Activated T-helper 17 cell treated with anti-CD3 and anti-CD28 coated beads, Interleukin-2, amount 50 U/mL, for 72 hours (primary cell): ENCODE results near the gene DNAJA2. TPM values are rescaled to one million over a fixed set of nuclear protein-coding genes. Genes with fewer than 3 reads are reported as not detected.
A peak's percentile ranks its signal among the peaks of the same experiment; 100 is the strongest.

Experiments used
- ATAC-seq: fragments of 150-1000 bp; cut with Tn5 transposase; replicated peaks from 2 replicates; pipeline ENCODE4 v1.10.0; 2021; ENCODE audit warnings: mild to moderate bottlenecking, moderate library complexity
- H3K27ac Mint-ChIP-seq: one replicate; pipeline ENCODE4 v1.8.0; 2022; ENCODE audit warnings: mixed read lengths
- H3K27me3 Mint-ChIP-seq: one replicate; pipeline ENCODE4 v1.8.0; 2022; ENCODE audit warnings: mixed read lengths
- H3K36me3 Mint-ChIP-seq: one replicate; pipeline ENCODE4 v1.8.0; 2022; ENCODE audit warnings: low read depth, mild to moderate bottlenecking, mixed read lengths
- H3K4me1 Mint-ChIP-seq: one replicate; pipeline ENCODE4 v1.8.0; 2022; ENCODE audit warnings: mixed read lengths
- H3K4me3 Mint-ChIP-seq: one replicate; pipeline ENCODE4 v1.8.0; 2022; ENCODE audit warnings: mild to moderate bottlenecking, mixed read lengths
- H3K9me3 Mint-ChIP-seq: one replicate; pipeline ENCODE4 v1.8.0; 2022; ENCODE audit warnings: mixed read lengths
- total RNA-seq, 2 donors: library from RNA; stranded (reverse); gene quantifications; one replicate each; pipeline ENCODE4 v1.2.3, GENCODE V29; 2022

DNAJA2 gene
- total RNA-seq, 2 donors from 2014 or later, result 46.2 to 77.9 TPM

DNA sequence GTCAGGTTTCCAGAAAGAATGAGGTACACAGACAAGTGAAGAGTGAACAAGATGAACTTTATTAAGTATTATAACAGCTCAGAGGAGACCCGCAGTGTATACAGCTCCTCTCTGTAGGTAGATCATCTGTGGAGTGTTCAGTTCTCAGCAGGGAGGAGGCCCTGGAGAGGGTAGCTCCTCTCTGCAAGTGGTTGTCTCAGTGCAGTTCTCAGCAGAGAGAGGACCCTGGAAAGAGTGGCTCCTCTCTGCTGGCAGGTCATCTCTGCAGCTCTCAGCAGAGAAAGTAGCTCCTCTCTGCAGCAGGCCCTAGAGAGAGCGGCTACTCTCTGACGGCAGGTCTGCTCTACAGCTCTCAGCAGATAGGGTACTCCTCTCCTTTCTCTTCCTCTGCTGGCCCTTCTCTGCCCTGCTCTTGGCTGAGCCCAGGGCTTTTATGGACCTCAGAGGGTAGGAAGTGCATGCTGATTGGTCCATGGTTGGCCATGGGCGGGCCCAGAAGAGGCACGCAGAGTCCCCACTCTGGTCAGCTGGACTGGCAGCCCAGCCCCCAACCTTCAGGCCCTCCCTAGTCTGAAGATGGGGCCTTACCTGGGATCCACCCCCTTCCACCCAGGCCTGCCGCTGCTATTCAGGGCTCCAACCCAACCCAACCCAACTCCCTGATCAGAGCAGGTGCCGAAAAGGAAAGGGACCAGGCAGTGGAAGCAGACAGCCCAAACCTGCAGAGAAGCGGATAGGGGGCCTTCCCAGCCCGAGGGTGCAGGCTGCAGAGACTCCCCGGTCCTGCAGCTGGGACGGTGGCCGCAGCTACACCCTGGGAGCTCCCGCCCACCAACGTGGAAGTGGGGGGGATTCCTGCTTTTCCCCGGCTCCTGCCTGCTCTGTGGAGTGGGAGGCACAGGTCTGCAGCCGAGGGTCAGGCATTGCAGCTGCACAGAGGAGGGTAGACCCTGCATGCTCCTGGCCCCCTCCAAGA is 18.5 kb upstream of the DNAJA2 start:
- Mint-ChIP-seq H3K9me3 (no peaks in the 10 kb centered on the region), H3K27me3 (no peaks in the 10 kb centered on the region), H3K36me3 (no peaks in the 10 kb centered on the region), H3K4me1 (no peaks in the 10 kb centered on the region), H3K4me3 (no peak overlapping the region), H3K27ac (no peak overlapping the region)
- ATAC-seq, result no peak

DNA sequence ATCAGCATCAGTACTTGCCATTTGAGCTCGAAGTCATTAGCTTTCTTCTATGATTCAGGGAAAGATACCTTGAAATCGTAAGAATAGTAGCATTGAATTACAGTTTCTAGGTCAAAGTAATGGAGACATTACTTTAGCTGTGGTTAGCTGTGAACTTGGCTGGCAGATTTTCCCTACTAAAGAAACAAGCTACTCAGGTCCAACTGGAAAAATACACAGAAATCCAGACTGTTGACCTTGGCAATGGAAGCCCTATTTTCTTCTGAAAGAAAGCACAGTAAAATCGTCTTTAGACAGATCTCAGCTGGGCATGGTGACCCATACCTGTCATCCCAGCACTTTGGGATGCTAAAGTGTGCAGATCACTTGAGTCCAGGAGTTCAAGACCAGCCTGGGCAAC is 13.4 kb upstream of the DNAJA2 start:
- ATAC-seq, result no peak
- Mint-ChIP-seq H3K27me3 (no peaks in the 10 kb centered on the region), H3K36me3 (no peaks in the 10 kb centered on the region), H3K27ac (no peak overlapping the region), H3K4me1 (no peaks in the 10 kb centered on the region), H3K4me3 (no peak overlapping the region), H3K9me3 (no peaks in the 10 kb centered on the region)

DNA sequence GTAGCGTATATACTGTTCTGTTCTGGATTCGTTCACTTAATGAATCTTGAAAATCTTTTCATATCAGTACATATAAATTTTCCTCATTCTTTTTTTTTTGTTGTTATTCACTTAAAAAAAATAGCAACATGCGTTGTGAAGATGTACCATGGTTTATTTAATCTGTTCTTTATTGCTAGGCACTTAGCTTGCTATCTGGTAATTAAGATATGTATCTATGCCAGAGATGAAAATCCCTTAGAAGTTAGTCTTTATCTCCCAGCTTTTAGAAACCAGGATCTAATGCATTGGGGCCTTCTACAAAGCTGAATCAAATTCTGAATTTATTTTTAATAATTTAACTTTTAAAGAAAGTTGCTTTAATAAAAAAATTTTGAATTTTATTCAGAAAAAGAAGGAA is 13.0 kb upstream of the DNAJA2 start:
- Mint-ChIP-seq H3K27ac (no peak overlapping the region), H3K4me3 (no peak overlapping the region), H3K4me1 (no peaks in the 10 kb centered on the region), H3K9me3 (no peaks in the 10 kb centered on the region), H3K27me3 (no peaks in the 10 kb centered on the region), H3K36me3 (no peaks in the 10 kb centered on the region)
- ATAC-seq, result no peak

DNA sequence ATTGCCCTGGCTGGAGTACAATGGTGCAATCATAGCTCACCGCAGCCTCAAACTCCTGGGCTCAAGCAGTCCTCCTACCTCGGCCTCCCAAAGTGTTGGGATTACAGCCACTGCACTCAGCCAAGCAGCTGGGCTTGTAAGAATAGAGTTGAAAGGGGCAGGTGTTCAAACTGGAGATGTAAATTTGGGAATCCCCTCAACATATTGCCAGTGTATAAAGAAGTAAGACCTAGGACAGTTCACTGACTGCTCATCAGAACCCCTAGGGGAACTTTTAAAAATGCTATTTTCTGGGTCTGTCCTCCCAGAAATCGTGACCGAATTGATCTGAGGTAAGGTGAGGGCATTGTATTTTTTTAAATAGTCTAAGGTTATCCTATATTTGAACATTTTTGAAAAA is 8.9 kb upstream of the DNAJA2 start:
- Mint-ChIP-seq H3K4me1 (no peaks in the 10 kb centered on the region), H3K27ac (no peak overlapping the region), H3K27me3 (no peaks in the 10 kb centered on the region), H3K36me3 (no peaks in the 10 kb centered on the region), H3K4me3 (no peak overlapping the region), H3K9me3 (no peaks in the 10 kb centered on the region)
- ATAC-seq, result no peak

DNA sequence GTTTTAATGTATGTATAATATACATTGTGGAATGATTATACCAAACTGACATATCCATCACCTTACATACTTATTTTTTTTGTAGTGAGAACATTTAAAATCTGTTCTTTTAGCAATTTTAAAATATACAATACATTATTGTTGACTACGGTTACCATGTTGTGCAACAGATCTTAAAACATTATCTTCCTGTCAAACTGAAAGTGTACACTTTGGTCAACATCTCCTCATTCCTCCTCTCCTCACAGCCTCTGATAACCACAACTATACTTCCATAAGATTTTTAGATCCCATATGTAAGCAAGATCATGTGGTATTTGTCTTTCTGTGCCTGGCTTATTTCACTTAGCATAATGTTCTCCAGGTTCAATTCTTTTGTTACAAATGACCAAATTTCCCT is 7.5 kb upstream of the DNAJA2 start:
- H3K9me3 Mint-ChIP-seq, result no peaks in the 10 kb centered on the region
- H3K4me1 Mint-ChIP-seq, result peaks cover 9% of the 10 kb centered on the region
- H3K27me3 Mint-ChIP-seq, result no peaks in the 10 kb centered on the region
- no peaks in the 10 kb centered on the region for H3K36me3 Mint-ChIP-seq
- no peak overlapping the region for H3K4me3 Mint-ChIP-seq
- no peak for ATAC-seq
- H3K27ac Mint-ChIP-seq, result no peak overlapping the region

DNA sequence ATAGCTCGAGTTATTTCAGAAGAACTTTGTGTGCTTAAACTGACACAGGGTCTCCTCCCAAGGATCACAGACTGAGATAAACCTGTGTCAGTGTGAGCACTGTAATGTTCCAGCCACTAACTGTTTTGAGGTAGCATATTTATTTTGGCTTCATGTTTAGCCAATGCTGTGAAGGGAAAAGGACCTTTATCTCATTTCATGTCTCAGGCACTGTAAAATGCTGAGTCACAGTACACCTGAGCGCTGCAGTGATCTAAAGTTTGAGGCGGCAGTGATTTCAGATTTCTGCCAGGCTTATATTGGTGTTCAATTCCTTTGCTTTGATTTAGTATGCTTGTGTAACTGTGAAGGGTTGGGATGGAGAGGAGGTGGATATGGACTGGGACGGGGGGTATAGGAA is 3.1 kb upstream of the DNAJA2 start:
- Mint-ChIP-seq H3K4me1 (peaks cover 17% of the 10 kb centered on the region), H3K27me3 (no peaks in the 10 kb centered on the region), H3K27ac (peak overlapping the region; percentile 51), H3K4me3 (peak overlapping the region; percentile 91), H3K36me3 (peaks cover 29% of the 10 kb centered on the region), H3K9me3 (no peaks in the 10 kb centered on the region)
- ATAC-seq, result no peak

DNA sequence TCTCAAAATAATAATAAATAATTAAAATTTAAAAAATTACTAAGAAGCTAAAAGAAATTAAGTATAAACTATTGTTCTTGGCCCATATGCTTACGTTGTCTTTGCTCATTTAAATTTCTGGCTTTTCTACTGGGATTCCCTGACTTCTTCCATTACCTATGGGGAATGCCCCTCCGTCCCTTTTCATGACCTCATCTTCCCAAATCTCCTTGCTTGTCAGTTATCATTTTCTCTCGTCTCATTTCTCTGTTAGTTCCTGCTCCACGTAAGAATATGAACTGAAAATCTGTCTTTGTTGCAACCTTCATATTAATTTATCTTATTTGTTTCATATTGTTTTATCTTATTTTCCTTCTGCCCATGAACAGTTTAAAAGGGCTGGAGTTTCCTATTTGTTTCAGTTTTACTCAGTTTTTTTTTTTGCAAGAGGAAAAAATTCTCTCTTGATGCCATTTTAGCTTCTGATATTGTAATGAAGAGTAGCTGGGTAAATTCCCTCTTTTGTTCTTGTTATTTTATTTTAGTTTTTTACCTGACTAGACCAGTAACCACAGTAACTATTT is 2.5 kb upstream of the DNAJA2 start:
- no peaks in the 10 kb centered on the region for H3K27me3 Mint-ChIP-seq
- H3K9me3 Mint-ChIP-seq, result no peaks in the 10 kb centered on the region
- peak overlapping the region; percentile 91 for H3K4me3 Mint-ChIP-seq
- peak overlapping the region; percentile 51 for H3K27ac Mint-ChIP-seq
- no peak for ATAC-seq
- H3K4me1 Mint-ChIP-seq, result peaks cover 22% of the 10 kb centered on the region
- peaks cover 35% of the 10 kb centered on the region for H3K36me3 Mint-ChIP-seq

DNA sequence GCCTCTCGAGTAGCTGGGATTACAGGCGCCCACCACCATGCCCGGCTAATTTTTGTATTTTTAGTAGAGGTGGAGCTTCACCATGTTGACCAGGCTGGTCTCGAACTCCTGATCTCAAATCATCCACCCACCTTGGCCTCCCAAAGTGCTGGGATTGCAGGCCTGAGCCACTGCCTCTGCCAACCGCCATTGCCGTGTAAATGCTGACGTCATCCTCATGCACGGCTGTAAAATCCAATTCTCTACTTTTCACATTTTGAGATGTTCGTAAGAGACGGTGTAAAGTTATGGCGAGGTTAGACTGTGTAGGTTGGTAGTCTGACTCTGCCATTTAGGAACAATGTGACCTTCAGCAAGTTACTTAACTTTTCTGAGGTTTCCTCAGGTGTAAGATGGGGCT is 1.7 kb upstream of the DNAJA2 start:
- Mint-ChIP-seq H3K4me1 (peaks cover 25% of the 10 kb centered on the region), H3K4me3 (peak overlapping the region; percentile 91), H3K9me3 (no peaks in the 10 kb centered on the region), H3K36me3 (peaks cover 43% of the 10 kb centered on the region), H3K27me3 (no peaks in the 10 kb centered on the region), H3K27ac (peak overlapping the region; percentile 96)
- no peak for ATAC-seq

DNA sequence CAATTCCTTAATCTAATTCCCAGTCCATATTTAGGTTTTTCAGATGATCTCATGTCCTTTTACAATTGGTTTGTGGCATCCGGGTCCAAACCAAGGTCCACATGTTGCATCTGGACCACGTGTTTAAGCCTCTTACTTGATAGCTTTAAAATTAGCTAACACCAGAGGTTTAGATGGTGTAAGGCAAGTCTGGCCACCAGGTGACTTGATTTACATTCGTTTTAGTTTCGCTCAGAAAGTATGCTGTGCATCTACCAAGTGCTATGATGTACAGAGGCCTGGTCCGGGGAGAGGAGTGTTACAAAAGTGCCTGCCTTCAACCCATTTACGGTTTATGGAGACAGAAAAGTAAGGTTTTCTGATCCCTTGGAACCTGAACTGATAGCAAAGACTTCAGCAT is 878 bp upstream of the DNAJA2 start:
- H3K27ac Mint-ChIP-seq, result peak overlapping the region; percentile 96
- no peaks in the 10 kb centered on the region for H3K27me3 Mint-ChIP-seq
- peaks cover 51% of the 10 kb centered on the region for H3K36me3 Mint-ChIP-seq
- ATAC-seq, result peak; percentile 30
- H3K4me1 Mint-ChIP-seq, result peaks cover 27% of the 10 kb centered on the region
- H3K9me3 Mint-ChIP-seq, result no peaks in the 10 kb centered on the region
- peak overlapping the region; percentile 91 for H3K4me3 Mint-ChIP-seq

DNA sequence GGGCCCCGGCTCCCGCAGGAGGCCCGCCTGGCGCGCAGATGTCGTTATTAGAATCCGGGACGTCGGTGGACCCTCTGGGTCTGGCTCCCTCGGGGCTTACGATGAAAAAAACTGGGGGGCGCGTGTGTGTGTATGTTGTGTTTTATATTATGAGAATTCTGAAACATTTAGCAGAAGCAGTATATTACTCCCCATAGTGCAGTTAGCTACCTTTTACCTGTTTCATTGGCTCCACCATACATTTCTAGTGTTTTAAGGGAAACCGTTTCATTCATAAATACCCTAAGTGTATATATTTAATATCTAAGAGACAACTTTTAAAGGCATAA is 486 bp upstream of the DNAJA2 start:
- peaks cover 31% of the 10 kb centered on the region for H3K4me1 Mint-ChIP-seq
- H3K4me3 Mint-ChIP-seq, result peak overlapping the region; percentile 91
- H3K27me3 Mint-ChIP-seq, result no peaks in the 10 kb centered on the region
- peaks cover 55% of the 10 kb centered on the region for H3K36me3 Mint-ChIP-seq
- H3K9me3 Mint-ChIP-seq, result no peaks in the 10 kb centered on the region
- no peak for ATAC-seq
- H3K27ac Mint-ChIP-seq, result peak overlapping the region; percentile 96

DNA sequence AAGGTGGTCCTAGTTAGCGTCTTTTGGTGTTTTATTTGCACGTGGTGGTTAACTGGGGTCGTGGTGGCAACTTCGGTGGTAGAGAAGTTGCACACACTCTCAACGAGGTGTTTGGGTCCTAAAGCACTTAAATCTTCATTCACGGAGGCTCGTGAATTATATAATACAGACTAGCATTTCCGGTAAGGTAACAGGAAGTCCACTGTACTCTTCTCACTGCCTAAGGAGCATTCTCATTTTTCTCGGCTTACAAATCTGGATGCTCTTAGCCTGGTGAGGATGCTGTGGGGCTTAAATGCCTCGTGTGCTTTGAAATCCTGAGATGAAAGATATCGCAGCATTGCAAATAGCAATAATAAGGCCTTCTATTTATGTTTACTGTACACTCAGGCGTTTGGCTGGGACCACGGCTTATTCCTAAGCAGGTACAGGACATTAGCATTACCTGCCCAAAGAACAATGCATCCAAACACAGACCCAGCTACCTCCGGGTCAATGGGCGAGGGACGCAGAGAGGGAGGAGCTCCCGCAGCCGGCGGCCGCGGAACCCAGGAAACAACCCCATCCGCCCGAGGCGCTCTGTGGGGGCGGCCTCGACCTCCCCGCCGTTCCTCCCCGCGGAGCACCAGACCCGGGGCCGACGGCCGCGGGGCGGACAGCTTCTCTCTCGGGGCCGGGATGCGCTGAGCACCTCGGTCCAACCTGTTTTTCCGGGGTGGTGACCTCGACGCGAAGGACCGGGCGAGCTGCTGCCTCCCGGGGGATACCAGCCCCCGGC is 856 bp downstream of the DNAJA2 start:
- ATAC-seq, result peak; percentile 55
- H3K4me1 Mint-ChIP-seq, result peaks cover 31% of the 10 kb centered on the region
- H3K36me3 Mint-ChIP-seq, result peaks cover 68% of the 10 kb centered on the region
- no peaks in the 10 kb centered on the region for H3K27me3 Mint-ChIP-seq
- H3K27ac Mint-ChIP-seq, result peak overlapping the region; percentile 96
- H3K4me3 Mint-ChIP-seq, result peak overlapping the region; percentile 91
- H3K9me3 Mint-ChIP-seq, result no peaks in the 10 kb centered on the region

DNA sequence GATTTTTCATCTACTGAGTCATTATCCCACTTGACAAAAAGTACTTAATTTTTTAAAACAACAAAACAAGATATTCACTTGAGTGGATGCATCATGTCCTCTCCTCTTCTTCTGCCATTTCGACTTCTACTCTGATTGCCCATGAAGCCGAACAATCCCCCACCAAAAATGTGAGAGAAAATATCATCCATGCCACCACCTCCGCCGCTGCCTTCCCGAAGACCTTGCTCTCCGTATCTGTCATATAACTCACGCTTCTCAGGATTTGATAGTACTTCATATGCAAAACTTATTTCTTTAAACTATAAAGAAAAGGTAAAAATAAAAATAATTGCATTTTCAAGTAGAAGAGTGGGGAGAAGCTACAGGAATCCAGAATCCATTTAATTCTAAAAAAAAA is 2.2 kb downstream of the DNAJA2 start:
- Mint-ChIP-seq H3K4me1 (peaks cover 24% of the 10 kb centered on the region), H3K27me3 (no peaks in the 10 kb centered on the region), H3K27ac (peak overlapping the region; percentile 11), H3K9me3 (no peaks in the 10 kb centered on the region), H3K4me3 (peak overlapping the region; percentile 91), H3K36me3 (peaks cover 82% of the 10 kb centered on the region)
- no peak for ATAC-seq

DNA sequence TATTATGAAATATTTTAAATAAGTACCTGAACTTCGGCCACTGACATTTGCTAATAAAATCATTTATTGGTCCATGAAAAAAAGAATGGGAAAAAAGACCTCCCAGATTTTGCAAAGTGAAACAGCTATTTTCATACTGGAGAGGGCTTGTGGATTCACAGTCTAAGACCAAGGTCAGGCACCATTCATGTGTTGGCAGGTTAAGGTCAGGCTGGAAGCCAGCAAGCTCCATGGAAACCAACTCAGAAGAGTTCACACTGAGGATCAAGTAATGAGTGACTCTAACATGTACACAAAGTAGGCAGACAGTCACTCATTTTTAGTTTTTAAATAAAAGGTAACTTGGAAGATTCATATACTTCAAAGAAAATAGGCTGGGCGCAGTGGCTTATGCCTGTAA is 3.4 kb downstream of the DNAJA2 start:
- peak overlapping the region; percentile 91 for H3K4me3 Mint-ChIP-seq

DNA sequence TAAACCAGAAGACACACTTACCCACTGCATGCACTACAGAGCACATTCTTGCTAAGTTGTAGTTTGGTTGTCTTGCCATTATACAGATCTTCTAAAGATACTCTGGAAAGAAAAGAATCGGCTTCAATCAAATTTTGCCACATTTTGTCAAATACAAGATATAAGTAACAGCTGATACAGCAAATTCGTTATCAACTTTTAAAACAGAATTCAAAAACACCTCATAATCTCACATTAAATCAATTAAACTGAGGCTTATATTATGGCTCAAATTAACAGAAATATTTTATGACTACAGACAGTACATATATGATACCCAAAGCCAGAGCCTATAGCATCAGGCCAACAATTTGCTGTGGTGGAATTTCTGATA is 5.4 kb downstream of the DNAJA2 start:
- Mint-ChIP-seq H3K4me1 (peaks cover 18% of the 10 kb centered on the region), H3K36me3 (peaks cover 100% of the 10 kb centered on the region), H3K27me3 (no peaks in the 10 kb centered on the region), H3K9me3 (no peaks in the 10 kb centered on the region), H3K4me3 (no peak overlapping the region), H3K27ac (no peak overlapping the region)
- no peak for ATAC-seq

More for the DNA sequence above, 3.4 kb downstream of the DNAJA2 start:
- H3K36me3 Mint-ChIP-seq, result peaks cover 94% of the 10 kb centered on the region
- no peaks in the 10 kb centered on the region for H3K9me3 Mint-ChIP-seq
- no peak for ATAC-seq
- H3K27me3 Mint-ChIP-seq, result no peaks in the 10 kb centered on the region
- H3K4me1 Mint-ChIP-seq, result peaks cover 18% of the 10 kb centered on the region
- H3K27ac Mint-ChIP-seq, result no peak overlapping the region

DNA sequence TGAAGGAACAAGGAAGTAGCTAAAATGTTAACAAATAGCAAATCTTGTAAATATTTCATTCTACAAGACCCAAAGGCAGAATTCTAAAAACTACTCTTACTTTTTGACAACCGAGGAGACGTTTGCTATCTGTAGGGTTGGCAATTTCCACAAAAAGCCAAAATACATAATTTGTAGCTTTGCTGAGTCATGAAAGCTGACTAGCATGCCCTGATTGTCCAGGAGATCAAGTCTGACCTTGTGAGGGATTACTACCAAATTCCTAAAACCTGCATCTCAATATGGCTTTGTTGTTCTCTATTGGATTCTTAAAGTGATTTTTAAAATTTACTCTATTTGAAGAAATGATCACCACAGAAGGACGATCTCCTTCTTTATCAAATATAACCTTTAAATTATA is 10.8 kb downstream of the DNAJA2 start:
- peaks cover 15% of the 10 kb centered on the region for H3K4me1 Mint-ChIP-seq
- peaks cover 100% of the 10 kb centered on the region for H3K36me3 Mint-ChIP-seq
- H3K27ac Mint-ChIP-seq, result peak overlapping the region; percentile 88
- no peak for ATAC-seq
- no peaks in the 10 kb centered on the region for H3K27me3 Mint-ChIP-seq
- no peaks in the 10 kb centered on the region for H3K9me3 Mint-ChIP-seq
- peak overlapping the region; percentile 63 for H3K4me3 Mint-ChIP-seq
